Uterus (tissue), 4 donors: ENCODE data around the gene SP3. TPM values are rescaled to one million over a fixed set of nuclear protein-coding genes. Genes with fewer than 3 reads are reported as not detected.

ENCODE experiments used
- DNase-seq, 2 donors: peaks; one replicate each; pipeline ENCODE4 v3.0.0-alpha.2; 2019 to 2020
- H3K27ac ChIP-seq, 2 donors: fragments of 200-600 bp; sonication (generic); 1 replicate in 1 of 2; 2 replicates in 1 of 2; pipeline ENCODE4 v1.5.1; 2016 to 2018
- H3K27me3 ChIP-seq, 2 donors: fragments of 200-600 bp; sonication (generic); one replicate each; pipeline ENCODE4 v1.5.1; 2018 to 2019; ENCODE audit warnings: control low read depth in 1 of 2
- H3K36me3 ChIP-seq, 2 donors: fragments of 200-600 bp; sonication (generic); one replicate each; pipeline ENCODE4 v1.5.1; 2019; ENCODE audit warnings: control low read depth in 1 of 2
- H3K4me1 ChIP-seq, 2 donors: fragments of 200-600 bp; sonication (generic); one replicate each; pipeline ENCODE4 v1.5.1; 2018 to 2019; ENCODE audit warnings: control low read depth in 1 of 2
- H3K4me3 ChIP-seq, 2 donors: fragments of 200-600 bp; sonication (generic); 1 replicate in 1 of 2; 2 replicates in 1 of 2; pipeline ENCODE4 v1.5.1; 2018 to 2019; ENCODE audit warnings: mild to moderate bottlenecking in 1 of 2
- H3K9me3 ChIP-seq, 2 donors: fragments of 200-600 bp; sonication (generic); one replicate each; pipeline ENCODE4 v1.5.1; 2019; ENCODE audit warnings: control low read depth in 1 of 2
- CTCF ChIP-seq, 4 experiments: fragments of 200-600 bp in 2 of 4; fragments of 450-650 bp in 2 of 4; sonication (generic) in 2 of 4; IDR thresholded peaks; one replicate each; pipeline ENCODE4 v1.5.1; 2016 to 2019; ENCODE audit warnings: antibody characterized with exemption in 4 of 4, mild to moderate bottlenecking in 2 of 4, moderate library complexity in 1 of 4
- POLR2A ChIP-seq, 2 donors: fragments of 450-650 bp; IDR thresholded peaks; one replicate each; pipeline ENCODE4 v1.6.1; 2016; ENCODE audit warnings: antibody characterized with exemption in 2 of 2, mild to moderate bottlenecking in 1 of 2, moderate library complexity in 1 of 2
- intact Hi-C: fragments of 100-400 bp; cut with DNase I; formaldehyde crosslinking; loops from one replicate; pipeline ENCODE4 v1.15.1; 2023; ENCODE audit warnings: low total_unique reads
- total RNA-seq, 4 donors: library from RNA; depleted of rRNA in 3 of 4; stranded (reverse); fragments of >200 nt in 3 of 4; gene quantifications; one replicate each; pipeline versions ENCODE4 v1.1.0 to v1.2.4, GENCODE V29; 2014 to 2023
- donor health status: DM: yes; HTN: yes; CAD: no.

SP3 gene
- total RNA-seq, 4 donors from 2014 or later = 100 to 359 (median 220) TPM

- peaks cover 0 to 11% of the 10 kb centered on the region in 2 donors for H3K4me1 ChIP-seq
- H3K27me3 ChIP-seq = no peaks in the 10 kb centered on the region
- intact Hi-C loops = no loop called here
- peak; percentile 82 to 85 for DNase-seq
- peak overlapping the region; percentile 90 to 96 for H3K27ac ChIP-seq
- TF ChIP-seq CTCF (IDR thresholded peaks at IDR 0.05) (no peak), POLR2A (IDR thresholded peaks at IDR 0.05) (peak; percentile 24 to 44)
- no peaks in the 10 kb centered on the region for H3K36me3 ChIP-seq
- peak overlapping the region; percentile 32 to 41 for H3K4me3 ChIP-seq
- H3K9me3 ChIP-seq = no peaks in the 10 kb centered on the region
These were observed 47.5 kb upstream of the SP3 start for GRCh38 chr2:174012347-174013314.

GRCh38 chr2:174011796-174012195 is 46.6 kb upstream of the SP3 start:
- intact Hi-C loops = no loop called here
- Histone ChIP-seq H3K27ac (peak overlapping the region; percentile 90 to 96), H3K36me3 (no peaks in the 10 kb centered on the region), H3K4me3 (peak overlapping the region in 1 of 2 donors; percentile 41), H3K9me3 (no peaks in the 10 kb centered on the region), H3K27me3 (no peaks in the 10 kb centered on the region), H3K4me1 (peaks cover 0 to 11% of the 10 kb centered on the region in 2 donors)
- TF ChIP-seq CTCF (IDR thresholded peaks at IDR 0.05) (no peak), POLR2A (IDR thresholded peaks at IDR 0.05) (no peak)
- DNase-seq = no peak

GRCh38 chr2:174011173-174011572 is 46.0 kb upstream of the SP3 start:
- H3K36me3 ChIP-seq = no peaks in the 10 kb centered on the region

GRCh38 chr2:174009488-174010223 is 44.5 kb upstream of the SP3 start:
- Histone ChIP-seq H3K9me3 (no peaks in the 10 kb centered on the region), H3K27me3 (no peaks in the 10 kb centered on the region), H3K4me3 (no peak overlapping the region), H3K36me3 (no peaks in the 10 kb centered on the region), H3K27ac (peak overlapping the region; percentile 17 to 25), H3K4me1 (peaks cover 5 to 15% of the 10 kb centered on the region in 2 donors)
- intact Hi-C loops = no loop called here
- TF ChIP-seq POLR2A (IDR thresholded peaks at IDR 0.05) (no peak), CTCF (IDR thresholded peaks at IDR 0.05) (no peak)
- DNase-seq = no peak

More at GRCh38 chr2:174011173-174011572, 46.0 kb upstream of the SP3 start:
- peak overlapping the region; percentile 90 to 96 for H3K27ac ChIP-seq
- H3K27me3 ChIP-seq = no peaks in the 10 kb centered on the region
- DNase-seq = no peak
- no peaks in the 10 kb centered on the region for H3K9me3 ChIP-seq
- TF ChIP-seq POLR2A (IDR thresholded peaks at IDR 0.05) = no peak
- TF ChIP-seq CTCF (IDR thresholded peaks at IDR 0.05) = no peak
- intact Hi-C loops = no loop called here
- no peak overlapping the region for H3K4me3 ChIP-seq
- peaks cover 0 to 11% of the 10 kb centered on the region in 2 donors for H3K4me1 ChIP-seq
